ENCODE measurements around the gene TRAPPC5.
A peak's percentile ranks its signal among the peaks of the same experiment; 100 is the strongest.

The TRAPPC5 gene

DNA sequence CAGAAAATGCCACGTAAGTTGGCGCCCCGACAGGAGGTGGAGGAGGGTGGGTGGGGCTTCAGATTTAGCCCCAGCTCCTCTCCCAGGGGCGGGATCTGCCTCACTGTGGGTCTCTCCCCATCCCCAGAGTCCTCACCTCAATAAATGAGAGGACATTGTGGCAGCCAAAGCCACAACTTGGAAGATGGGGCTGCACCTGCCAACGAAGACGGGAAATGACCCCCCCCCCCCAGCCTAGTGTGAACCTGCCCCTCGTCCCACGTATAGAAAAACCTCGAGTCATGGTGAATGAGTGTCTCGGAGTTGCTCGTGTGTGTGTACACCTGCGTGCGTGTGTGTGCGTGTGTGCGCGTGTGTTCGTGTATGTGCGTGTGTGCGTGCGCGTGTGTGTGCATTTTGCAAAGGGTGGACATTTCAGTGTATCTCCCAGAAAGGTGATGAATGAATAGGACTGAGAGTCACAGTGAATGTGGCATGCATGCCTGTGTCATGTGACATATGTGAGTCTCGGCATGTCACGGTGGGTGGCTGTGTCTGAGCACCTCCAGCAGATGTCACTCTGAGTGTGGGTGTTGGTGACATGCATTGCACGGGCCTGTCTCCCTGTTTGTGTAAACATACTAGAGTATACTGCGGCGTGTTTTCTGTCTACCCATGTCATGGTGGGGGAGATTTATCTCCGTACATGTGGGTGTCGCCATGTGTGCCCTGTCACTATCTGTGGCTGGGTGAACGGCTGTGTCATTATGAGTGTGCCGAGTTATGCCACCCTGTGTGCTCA, 1.5 kb upstream of the TRAPPC5 start:
- Mint-ChIP-seq H3K4me1 (peaks cover 74% of the 10 kb centered on the region), H3K27me3 (peaks cover 41% of the 10 kb centered on the region), H3K4me3 (peak overlapping the region; percentile 49), H3K9me3 (no peaks in the 10 kb centered on the region), H3K27ac (peak overlapping the region; percentile 98), H3K36me3 (peaks cover 16% of the 10 kb centered on the region)
- ATAC-seq, result peak; percentile 82

DNA sequence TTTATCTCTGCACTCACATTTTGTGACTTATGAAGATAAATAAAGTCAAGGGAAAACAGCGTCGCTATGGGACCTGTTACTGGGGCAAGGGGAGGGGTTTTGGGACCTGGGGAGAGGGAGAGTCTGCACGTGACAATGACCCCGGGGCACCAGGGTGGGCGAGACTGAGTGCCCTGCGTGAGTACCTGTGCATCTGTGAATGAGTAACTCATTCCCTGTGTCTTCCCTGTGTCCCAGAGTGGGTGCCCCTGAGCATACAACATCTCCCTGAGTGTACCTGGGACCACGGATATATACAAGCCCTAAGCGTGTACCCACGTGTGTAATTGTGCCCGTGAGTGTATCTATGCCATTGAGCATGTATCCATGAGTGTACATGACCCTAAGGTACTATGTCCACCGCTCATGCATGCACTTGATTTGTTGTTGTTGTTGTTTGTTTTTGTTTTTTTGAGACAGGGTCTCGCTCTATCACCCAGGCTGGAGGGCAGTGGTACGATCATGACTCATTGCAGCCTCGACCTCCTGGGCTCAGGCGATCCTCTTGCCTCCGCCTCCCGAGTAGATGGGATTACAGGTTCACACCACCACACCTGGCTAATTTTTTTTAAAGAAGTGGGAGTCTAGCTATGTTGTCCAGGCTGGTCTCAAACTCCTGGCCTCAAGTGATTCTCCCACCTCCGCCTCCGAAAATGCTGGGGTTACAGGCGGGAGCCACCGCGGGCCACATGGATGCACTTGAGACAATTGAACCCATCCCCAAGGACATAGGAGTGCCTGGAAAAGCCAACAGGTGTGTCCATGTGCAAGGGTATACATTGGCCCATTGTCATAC, 645 bp upstream of the TRAPPC5 start:
- peaks cover 67% of the 10 kb centered on the region for H3K4me1 Mint-ChIP-seq
- H3K36me3 Mint-ChIP-seq, result peaks cover 17% of the 10 kb centered on the region
- peak overlapping the region; percentile 98 for H3K27ac Mint-ChIP-seq
- peak overlapping the region; percentile 98 for H3K4me3 Mint-ChIP-seq
- peaks cover 33% of the 10 kb centered on the region for H3K27me3 Mint-ChIP-seq
- no peaks in the 10 kb centered on the region for H3K9me3 Mint-ChIP-seq
- ATAC-seq, result no peak

DNA sequence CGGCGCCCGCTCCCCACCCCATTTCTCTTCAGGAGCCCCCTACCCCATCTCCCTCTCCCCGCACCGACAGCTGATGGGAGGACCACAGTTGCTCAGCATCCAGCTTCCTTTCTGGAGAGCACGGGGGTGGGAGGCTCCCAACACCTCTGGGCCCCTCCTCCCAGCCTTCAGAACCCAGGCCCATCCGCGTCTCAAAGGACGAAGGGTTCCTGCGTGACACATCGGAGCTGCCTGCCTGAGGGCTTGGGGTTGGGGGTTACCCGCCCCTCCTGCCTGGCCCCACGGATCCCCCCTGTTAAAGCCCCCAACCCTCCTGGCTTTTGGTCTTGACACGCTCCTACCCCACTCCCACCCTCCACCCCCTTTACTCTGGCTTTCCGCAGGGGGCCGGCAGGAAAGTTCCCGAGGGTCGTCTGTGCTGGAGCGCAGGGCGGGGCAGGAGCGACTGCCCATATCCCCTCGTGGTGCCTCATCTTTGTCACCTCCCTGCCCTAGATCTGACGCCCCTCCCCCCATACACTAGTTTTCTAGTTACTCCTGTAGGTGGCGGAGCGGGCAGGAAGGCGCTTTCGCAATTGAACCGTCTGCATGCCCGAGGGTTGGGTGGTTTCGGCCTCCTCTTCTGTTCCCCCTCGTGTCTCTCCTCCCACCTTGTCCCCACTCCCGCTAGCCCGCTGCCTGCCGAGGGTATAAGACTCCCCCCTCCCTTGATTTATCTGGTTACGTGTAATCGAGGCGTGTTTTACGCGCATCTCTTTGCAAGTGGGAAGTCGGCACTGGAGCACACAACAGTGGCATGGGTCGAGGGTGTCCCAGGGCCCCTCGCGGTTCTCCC, 924 bp downstream of the TRAPPC5 start:
- H3K4me3 Mint-ChIP-seq, result peak overlapping the region; percentile 98
- H3K27me3 Mint-ChIP-seq, result peaks cover 21% of the 10 kb centered on the region
- ATAC-seq, result peak; percentile 55
- H3K9me3 Mint-ChIP-seq, result no peaks in the 10 kb centered on the region
- peaks cover 57% of the 10 kb centered on the region for H3K4me1 Mint-ChIP-seq
- peaks cover 23% of the 10 kb centered on the region for H3K36me3 Mint-ChIP-seq
- H3K27ac Mint-ChIP-seq, result peak overlapping the region; percentile 98

DNA sequence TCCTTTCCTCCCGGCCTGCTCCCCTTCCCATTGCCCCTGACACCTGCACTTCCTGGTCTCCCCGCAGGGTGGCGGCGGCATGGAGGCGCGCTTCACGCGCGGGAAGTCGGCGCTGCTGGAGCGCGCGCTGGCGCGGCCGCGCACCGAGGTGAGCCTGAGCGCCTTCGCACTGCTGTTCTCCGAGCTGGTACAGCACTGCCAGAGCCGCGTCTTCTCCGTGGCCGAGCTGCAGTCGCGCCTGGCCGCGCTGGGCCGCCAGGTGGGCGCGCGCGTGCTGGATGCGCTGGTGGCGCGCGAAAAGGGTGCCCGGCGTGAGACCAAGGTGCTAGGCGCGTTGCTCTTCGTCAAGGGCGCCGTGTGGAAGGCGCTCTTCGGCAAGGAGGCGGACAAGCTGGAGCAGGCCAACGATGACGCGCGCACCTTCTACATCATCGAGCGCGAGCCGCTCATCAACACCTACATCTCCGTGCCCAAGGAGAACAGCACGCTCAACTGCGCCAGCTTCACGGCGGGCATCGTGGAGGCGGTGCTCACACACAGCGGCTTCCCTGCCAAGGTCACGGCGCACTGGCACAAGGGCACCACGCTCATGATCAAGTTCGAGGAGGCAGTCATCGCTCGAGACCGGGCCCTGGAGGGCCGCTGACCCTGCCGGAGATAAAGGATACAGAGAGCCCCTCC, 1.7 kb downstream of the TRAPPC5 start:
- no peaks in the 10 kb centered on the region for H3K9me3 Mint-ChIP-seq
- H3K27me3 Mint-ChIP-seq, result peaks cover 13% of the 10 kb centered on the region
- H3K4me1 Mint-ChIP-seq, result peaks cover 49% of the 10 kb centered on the region
- H3K4me3 Mint-ChIP-seq, result peak overlapping the region; percentile 98
- ATAC-seq, result no peak
- H3K36me3 Mint-ChIP-seq, result peaks cover 26% of the 10 kb centered on the region
- peak overlapping the region; percentile 98 for H3K27ac Mint-ChIP-seq

DNA sequence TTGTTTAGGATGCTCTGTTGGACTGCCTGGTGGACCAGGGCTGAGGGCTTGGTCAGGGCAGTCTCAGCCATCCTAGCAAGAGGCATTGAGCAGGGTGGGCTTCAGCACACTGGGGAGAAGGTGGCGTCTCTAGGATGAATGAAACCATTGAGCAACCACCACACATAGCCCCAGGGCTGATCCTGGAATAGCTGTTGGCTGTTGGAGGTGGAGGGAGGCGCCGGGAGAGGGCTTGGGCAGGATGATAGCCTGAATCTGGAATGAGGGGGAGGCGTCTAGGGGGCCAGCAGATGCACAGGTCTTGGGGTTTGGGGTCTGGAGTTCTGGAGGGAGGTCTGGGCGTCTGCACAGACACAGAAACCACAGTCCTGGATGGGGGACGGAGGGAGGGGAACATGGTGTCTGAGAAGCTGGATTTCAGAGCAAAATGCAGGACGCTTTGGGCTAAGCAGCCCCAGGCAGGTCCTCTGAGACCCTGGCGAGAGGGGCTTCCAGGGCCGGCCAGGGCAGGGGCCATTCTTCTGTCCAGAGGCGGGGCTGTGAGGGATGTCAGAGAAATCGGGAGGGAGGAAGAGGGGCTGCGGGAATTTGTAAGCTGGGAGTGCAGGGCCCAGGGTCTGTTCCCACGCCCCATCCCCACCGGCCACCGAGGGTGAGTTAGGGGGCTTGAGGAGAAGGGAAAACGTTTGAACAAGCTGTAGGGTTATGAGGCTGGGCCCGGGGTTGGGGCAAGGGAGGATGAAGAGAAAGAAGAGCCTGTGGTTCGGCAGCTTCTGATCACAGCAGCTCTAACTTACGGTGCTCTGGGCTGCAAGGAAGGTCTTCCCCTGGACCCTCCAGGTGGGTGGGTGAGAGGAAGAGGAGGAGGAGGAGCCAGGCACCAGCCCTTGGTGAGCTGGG, 5.2 kb downstream of the TRAPPC5 start:
- Mint-ChIP-seq H3K4me1 (peaks cover 20% of the 10 kb centered on the region), H3K9me3 (no peaks in the 10 kb centered on the region), H3K4me3 (peak overlapping the region; percentile 3), H3K27ac (peak overlapping the region; percentile 15), H3K27me3 (no peaks in the 10 kb centered on the region), H3K36me3 (peaks cover 34% of the 10 kb centered on the region)
- ATAC-seq, result peak; percentile 3

DNA sequence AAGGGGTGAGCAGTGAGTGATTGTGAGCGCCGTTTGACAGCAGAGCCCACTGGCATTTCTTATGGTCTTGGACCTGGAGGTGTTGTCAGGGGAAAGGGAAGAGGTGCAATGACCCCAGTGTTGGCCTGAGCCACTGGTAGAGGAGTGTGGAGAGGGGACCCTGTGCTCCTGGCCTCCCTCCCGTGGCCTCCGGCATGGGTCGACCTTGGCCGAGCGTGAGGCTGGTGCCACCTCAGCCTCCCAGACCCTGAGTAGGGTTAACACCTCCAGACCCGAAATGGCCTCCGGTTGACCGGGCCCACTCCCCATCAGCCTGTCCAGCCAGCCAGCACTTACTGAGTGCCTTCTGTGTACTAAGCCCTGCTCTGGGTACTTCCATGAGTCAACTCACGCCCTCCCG, 6.5 kb downstream of the TRAPPC5 start:
- Mint-ChIP-seq H3K36me3 (peaks cover 34% of the 10 kb centered on the region), H3K4me3 (no peak overlapping the region), H3K9me3 (no peaks in the 10 kb centered on the region), H3K27me3 (no peaks in the 10 kb centered on the region), H3K4me1 (peaks cover 10% of the 10 kb centered on the region), H3K27ac (peak overlapping the region; percentile 15)
- peak; percentile 42 for ATAC-seq

DNA sequence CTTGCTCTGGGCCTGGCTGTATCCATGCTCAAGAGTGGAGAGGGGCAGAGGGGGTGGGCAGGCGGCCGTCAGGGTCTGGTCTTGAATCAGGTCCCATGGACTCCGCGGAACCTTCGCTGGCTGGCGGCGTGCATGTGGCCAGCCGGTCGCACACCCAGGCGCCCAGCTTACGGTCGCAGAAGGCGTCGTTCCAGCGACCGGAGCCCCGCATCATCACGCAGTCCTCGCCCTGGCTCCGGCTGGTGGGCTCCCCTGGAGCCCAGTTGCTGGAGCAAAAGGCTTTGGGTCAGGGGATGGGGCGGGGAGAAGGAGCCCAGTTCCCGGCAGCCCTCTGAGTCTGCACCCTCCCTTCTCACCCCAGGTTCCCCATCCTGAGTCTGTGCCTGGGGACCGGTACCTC, 8.5 kb downstream of the TRAPPC5 start:
- ATAC-seq, result no peak
- Mint-ChIP-seq H3K27me3 (no peaks in the 10 kb centered on the region), H3K4me3 (no peak overlapping the region), H3K27ac (no peak overlapping the region), H3K9me3 (no peaks in the 10 kb centered on the region), H3K36me3 (peaks cover 17% of the 10 kb centered on the region), H3K4me1 (peaks cover 3% of the 10 kb centered on the region)

DNA sequence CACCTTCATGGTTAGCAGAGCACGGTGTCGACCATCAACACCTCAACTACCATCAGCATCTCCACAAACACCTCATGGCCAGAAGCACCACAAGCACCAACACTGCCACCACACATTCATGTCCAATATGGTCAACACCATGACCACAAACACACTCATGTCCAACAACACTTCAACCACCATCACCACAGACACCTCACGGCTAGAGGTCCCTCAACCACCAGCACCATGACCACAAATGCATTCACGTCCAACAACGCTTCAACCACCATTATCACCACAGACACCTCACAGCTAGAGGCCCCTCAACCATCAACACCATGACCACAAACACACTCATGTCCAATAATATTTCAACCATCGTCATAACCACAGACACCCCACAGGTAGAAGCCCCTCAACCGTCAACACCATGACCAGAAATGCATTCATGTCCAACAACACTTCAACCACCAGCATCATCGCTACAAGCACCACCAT, 10.2 kb downstream of the TRAPPC5 start:
- Mint-ChIP-seq H3K36me3 (peaks cover 17% of the 10 kb centered on the region), H3K27ac (no peak overlapping the region), H3K4me3 (no peak overlapping the region), H3K9me3 (no peaks in the 10 kb centered on the region), H3K27me3 (no peaks in the 10 kb centered on the region), H3K4me1 (peaks cover 16% of the 10 kb centered on the region)
- ATAC-seq, result no peak

DNA sequence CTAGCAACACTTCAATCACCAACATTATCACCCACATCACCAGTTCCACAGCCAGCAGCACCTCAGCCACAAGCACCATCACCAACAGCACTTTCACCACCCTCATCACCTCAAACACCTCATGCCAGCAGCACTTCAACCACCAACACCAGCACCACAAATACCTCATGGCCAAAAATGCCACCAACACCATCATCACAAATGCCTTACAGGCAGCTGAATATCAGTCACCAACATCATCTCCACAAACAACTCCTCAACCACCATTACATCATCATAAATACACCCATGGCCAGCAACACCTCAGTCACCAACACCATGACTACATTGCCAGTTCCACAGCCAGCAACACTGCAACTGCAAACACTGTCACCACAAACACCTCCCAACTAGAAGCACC, 10.9 kb downstream of the TRAPPC5 start:
- Mint-ChIP-seq H3K4me3 (no peak overlapping the region), H3K27ac (no peak overlapping the region), H3K36me3 (peaks cover 20% of the 10 kb centered on the region), H3K27me3 (no peaks in the 10 kb centered on the region), H3K9me3 (peaks cover 1% of the 10 kb centered on the region), H3K4me1 (peaks cover 19% of the 10 kb centered on the region)
- no peak for ATAC-seq

DNA sequence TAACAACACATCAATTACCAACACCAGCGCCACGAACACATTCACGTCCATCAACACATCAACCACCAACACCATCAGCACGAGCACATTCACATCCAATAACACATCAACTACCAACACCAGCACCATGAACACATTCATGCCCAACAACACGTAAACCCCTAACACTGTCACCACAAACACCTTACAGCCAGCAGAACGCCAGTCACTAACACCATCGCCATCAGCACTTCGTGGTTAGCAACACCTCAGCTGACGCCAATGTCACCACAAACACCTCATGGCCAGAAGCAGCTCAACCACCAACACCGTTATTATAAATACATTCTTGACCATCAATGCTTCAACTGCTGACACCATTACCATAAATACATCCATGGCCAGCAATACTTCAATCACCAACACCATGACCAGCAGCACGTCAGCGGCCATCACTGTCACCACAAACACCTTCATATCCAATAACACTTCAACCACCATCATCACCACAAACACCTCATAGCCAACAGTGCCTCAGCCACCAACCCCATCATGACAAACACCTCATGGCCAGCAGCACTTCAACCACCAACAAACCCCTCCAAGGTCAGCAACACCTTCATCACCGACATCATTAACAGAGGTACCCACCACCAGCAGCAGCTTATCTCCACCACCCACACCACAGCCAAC, 11.9 kb downstream of the TRAPPC5 start:
- Mint-ChIP-seq H3K4me1 (peaks cover 28% of the 10 kb centered on the region), H3K27ac (no peak overlapping the region), H3K36me3 (peaks cover 27% of the 10 kb centered on the region), H3K9me3 (peaks cover 2% of the 10 kb centered on the region), H3K4me3 (no peak overlapping the region), H3K27me3 (no peaks in the 10 kb centered on the region)
- no peak for ATAC-seq

DNA sequence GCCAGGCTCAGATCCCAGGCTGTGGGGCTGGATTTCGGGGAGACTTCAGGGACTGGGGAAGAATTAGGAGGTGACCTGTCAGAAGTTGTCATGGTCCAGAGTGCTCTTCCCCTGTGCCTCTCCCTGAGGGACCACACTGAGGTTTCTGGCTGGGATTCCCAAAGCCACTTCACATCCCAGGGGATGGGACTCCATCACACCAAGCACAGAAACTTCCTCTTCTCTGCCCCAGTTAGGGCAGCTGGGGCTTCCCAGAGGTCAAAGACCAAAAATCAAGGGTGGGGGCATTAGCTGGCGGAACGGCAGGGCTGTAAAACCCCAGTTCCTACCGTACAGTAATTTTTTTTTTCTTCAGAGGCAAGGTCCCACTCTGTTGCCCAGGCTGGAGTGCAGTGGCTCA, 13.9 kb downstream of the TRAPPC5 start:
- Mint-ChIP-seq H3K9me3 (peaks cover 2% of the 10 kb centered on the region), H3K27ac (peak overlapping the region; percentile 67), H3K4me1 (peaks cover 43% of the 10 kb centered on the region), H3K27me3 (no peaks in the 10 kb centered on the region), H3K36me3 (peaks cover 46% of the 10 kb centered on the region), H3K4me3 (peak overlapping the region; percentile 65)
- peak; percentile 83 for ATAC-seq

DNA sequence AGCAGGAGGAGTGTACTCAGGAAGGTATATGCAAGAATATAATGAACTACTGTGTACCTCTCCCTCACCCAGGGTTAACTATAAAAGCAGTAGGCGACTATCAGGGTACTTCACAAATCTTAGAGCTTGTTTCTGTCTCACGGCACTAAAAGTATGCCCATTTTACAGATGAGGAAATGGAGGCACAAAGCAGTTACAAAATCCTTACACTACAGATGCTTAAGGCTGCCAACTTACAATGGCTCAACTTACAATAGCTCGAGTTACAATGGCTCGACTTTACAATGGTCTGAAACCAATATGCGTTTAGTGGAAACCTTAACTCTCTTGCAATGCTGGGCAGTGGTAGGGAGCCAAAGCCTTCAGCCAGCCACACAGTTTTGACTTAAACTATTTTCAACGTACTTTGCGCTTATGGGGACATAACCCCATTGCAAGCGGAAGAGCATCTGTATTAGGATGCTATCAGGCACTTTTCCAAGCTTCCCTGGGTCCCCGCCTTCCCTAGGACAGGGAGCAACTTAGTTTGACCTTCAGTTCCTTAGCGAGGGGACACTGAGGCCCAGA, 17.2 kb downstream of the TRAPPC5 start:
- H3K27me3 Mint-ChIP-seq, result no peaks in the 10 kb centered on the region
- H3K4me1 Mint-ChIP-seq, result peaks cover 72% of the 10 kb centered on the region
- peak overlapping the region; percentile 95 for H3K4me3 Mint-ChIP-seq
- peak overlapping the region; percentile 100 for H3K27ac Mint-ChIP-seq
- no peak for ATAC-seq
- H3K36me3 Mint-ChIP-seq, result peaks cover 65% of the 10 kb centered on the region
- H3K9me3 Mint-ChIP-seq, result peaks cover 2% of the 10 kb centered on the region

DNA sequence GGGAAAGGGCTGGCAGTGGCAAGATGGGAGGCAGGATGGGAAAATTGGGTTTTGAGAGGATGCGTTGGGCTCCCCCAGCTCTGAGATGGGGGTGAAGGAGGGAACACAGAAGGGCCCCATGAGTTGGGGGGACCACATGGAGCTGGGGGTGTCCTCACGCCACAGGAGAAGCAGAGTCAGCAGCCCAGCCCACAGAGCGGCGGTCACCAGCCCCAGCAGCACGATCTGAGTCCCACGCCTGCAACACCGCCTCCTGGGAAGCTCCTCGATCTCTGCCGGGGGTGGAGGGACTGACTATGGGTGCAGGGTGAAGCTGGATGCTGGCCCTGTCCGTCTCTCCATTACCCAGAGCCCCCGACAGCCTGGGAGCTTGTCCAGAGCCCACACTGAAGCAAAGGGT, 17.9 kb downstream of the TRAPPC5 start:
- Mint-ChIP-seq H3K27me3 (no peaks in the 10 kb centered on the region), H3K27ac (peak overlapping the region; percentile 100), H3K36me3 (peaks cover 65% of the 10 kb centered on the region), H3K4me1 (peaks cover 80% of the 10 kb centered on the region), H3K4me3 (peak overlapping the region; percentile 95), H3K9me3 (peaks cover 2% of the 10 kb centered on the region)
- no peak for ATAC-seq
